Occipital lobe (tissue), 2 donors: ENCODE data around the gene HNRNPCL4. TPM values are rescaled to one million over a fixed set of nuclear protein-coding genes. Genes with fewer than 3 reads are reported as not detected.
"Not testable (repeated sequence)": the region's sequence is repeated elsewhere in the genome, so short reads cannot be mapped to it uniquely, and the experiment has no call there.

Source experiments
- DNase-seq: peaks from one replicate; lab custom pipeline; 2025; lab: John Stamatoyannopoulos, UW
- total RNA-seq: library from RNA; depleted of rRNA; stranded (reverse); fragments of >200 nt; gene quantifications from one replicate; pipeline ENCODE4 v1.2.3, GENCODE V29; 2014

HNRNPCL4 gene
- total RNA-seq, result not detected

GRCh38 chr1:13165531-13165930, at the start of gene HNRNPCL4:
HNRNPCL4 (minus strand) TSS chr1:13165631; CDS start chr1:13165467, 164 bp downstream.
- DNase-seq, result not testable (repeated sequence)

- not testable (repeated sequence) for DNase-seq
Observed at GRCh38 chr1:13208712-13209111, 43.3 kb upstream of the HNRNPCL4 start.

DNA sequence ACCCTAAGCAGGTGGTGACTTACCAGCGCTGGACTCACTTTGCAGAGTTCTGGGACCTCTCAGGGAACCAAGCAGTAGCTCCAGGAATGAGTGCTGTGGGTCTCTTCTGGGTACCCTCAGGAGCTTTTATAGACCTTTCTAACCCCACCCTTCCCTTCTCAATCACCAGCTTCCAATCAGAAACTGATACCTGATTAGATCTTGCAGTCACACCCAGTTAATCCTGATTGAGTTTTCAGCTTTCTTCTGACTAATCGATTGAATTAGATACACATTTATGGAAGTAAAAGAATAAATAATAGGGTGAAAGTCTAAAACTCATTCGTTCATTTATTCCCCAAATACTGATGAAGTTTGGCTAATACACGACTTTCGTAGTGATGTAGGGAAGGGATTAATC, 35.9 kb upstream of the HNRNPCL4 start, which contains the start of gene PRAMEF13:
TSS of gene PRAMEF13 (minus strand) at position 101 of the 400 bp plus-strand sequence. CDS start 1,820 bp downstream, outside the sequence.
- not testable (repeated sequence) for DNase-seq

DNA sequence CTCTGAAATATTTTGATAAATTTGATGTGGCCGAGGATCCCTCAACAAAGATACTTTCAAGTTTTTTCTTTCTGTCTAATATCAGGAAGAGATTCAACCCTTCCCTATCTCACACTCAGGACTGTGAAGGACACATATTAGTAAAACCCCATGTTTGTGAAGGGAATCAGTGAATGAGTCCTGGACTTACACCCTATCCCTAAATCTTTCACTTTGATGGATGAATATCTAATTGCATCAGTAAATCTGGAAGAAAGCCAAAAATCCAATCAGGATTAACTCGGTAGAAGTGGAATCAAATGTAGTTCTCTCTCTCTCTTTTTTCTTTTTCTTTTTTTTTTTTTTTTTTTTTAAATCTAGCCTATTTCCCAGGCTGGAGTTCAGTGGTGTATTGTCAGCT, 6.1 kb upstream of the HNRNPCL4 start, which contains the start of gene PRAMEF9:
TSS of gene PRAMEF9 (plus strand) at position 301 of the 400 bp plus-strand sequence. CDS start 3,433 bp downstream, outside the sequence.
- DNase-seq, result not testable (repeated sequence)

- not testable (repeated sequence) for DNase-seq
Observed at GRCh38 chr1:13155909-13156308, 9.5 kb downstream of the HNRNPCL4 start, which contains the start of gene PRAMEF26. PRAMEF26 (minus strand) TSS chr1:13156009; CDS start chr1:13153095, 2,914 bp downstream.

- DNase-seq, result not testable (repeated sequence)
Observed at GRCh38 chr1:13116754-13117153, 48.7 kb downstream of the HNRNPCL4 start, which contains the start of gene HNRNPCL2. HNRNPCL2 (minus strand) TSS chr1:13116854; CDS start chr1:13116400, 454 bp downstream.

Other genes with a start within 250 kb of the HNRNPCL4 start
- not detected for gene PRAMEF7, start 249.0 kb downstream of the HNRNPCL4 start, total RNA-seq
- gene PRAMEF6, start 218.1 kb downstream of the HNRNPCL4 start, total RNA-seq, result not detected
- not detected for gene PRAMEF27, start 109.1 kb downstream of the HNRNPCL4 start, total RNA-seq
- gene HNRNPCL3, start 104.9 kb downstream of the HNRNPCL4 start, total RNA-seq, result not detected
- not detected for gene PRAMEF25, start 94.9 kb downstream of the HNRNPCL4 start, total RNA-seq
- not detected for gene HNRNPCL2, start 48.8 kb downstream of the HNRNPCL4 start, total RNA-seq
- gene PRAMEF26, start 9.6 kb downstream of the HNRNPCL4 start, total RNA-seq, result not detected
- gene PRAMEF9, start 6.2 kb upstream of the HNRNPCL4 start, total RNA-seq, result not detected
- gene PRAMEF13, start 35.8 kb upstream of the HNRNPCL4 start, total RNA-seq, result not detected
- gene PRAMEF18, start 60.5 kb upstream of the HNRNPCL4 start, total RNA-seq, result not detected
- not detected for gene PRAMEF5, start 88.6 kb upstream of the HNRNPCL4 start, total RNA-seq
- gene PRAMEF8, start 119.5 kb upstream of the HNRNPCL4 start, total RNA-seq, result not detected
- gene PRAMEF33, start 137.9 kb upstream of the HNRNPCL4 start, total RNA-seq, result not detected
- gene PRAMEF15, start 149.9 kb upstream of the HNRNPCL4 start, total RNA-seq, result not detected
- gene PRAMEF14, start 181.5 kb upstream of the HNRNPCL4 start, total RNA-seq, result not detected
- not detected for gene PRAMEF19, start 206.3 kb upstream of the HNRNPCL4 start, total RNA-seq
- gene PRAMEF17, start 224.0 kb upstream of the HNRNPCL4 start, total RNA-seq, result not detected
- gene PRAMEF20, start 244.8 kb upstream of the HNRNPCL4 start, total RNA-seq, result not detected